ENCODE data around the gene TFB1M.
"Not testable (repeated sequence)": the region's sequence is repeated elsewhere in the genome, so short reads cannot be mapped to it uniquely, and the experiment has no call there.

TFB1M gene

DNA sequence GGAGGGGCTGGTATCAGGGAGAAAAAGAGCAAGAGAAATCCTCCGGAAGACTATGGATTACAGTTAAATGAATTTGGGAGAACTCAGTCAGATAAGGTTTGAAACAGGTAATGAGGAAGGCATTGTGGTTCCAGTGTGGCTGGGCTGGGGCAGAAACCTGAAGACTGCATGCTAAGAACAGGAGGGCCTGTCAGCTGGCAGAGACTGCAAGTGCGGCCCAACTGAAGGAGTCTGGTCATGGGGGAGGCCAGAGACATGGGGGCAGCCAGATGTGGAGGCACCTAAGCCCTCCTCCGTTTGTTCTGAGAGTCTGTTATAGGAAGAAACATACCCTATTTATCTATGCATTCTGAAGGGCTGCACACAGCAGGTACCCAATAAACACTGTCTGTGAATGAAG is 16.6 kb downstream of the TFB1M start:
- DNase-seq (ENCODE audit: low read depth) = no peak

DNA sequence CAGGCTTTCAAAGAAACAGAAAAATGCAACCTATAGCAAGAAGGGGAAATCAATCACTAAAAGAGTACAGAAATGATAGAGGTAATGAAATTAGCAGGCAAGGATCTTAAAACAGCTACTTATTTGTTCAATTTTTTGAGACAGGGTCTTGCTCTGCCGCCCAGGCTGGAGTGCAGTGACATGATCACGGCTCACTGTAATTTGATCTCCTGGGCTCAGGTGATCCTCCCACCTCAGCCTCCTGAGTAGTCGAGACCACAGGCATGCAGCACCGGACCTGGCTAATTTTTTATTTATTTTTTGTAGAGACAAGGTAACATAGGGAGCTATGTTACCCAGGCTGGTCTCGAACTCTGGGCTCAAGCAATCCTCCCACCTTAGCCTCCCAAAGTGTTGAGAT is 21.6 kb downstream of the TFB1M start:
- no peak for DNase-seq (ENCODE audit: low read depth)

DNA sequence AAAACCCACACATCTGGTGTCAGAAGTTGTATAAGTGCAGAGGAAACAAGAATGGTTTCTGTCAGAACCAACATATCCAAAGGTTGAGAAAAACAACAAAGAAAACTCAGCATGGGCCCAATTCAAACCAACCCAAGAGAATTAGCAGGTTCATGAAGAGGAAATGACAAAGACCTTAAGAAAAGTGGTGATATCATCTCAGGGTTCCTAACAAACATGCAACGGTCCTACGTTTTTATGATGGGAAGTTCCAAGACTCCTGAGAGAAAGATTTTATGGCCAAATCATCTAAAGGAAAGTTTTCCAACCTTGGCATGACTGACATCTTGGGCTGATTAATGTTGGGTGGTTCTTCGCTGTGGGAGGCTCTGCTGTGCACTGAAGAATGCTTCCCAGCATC is 23.0 kb downstream of the TFB1M start:
- DNase-seq (ENCODE audit: low read depth) = no peak

DNA sequence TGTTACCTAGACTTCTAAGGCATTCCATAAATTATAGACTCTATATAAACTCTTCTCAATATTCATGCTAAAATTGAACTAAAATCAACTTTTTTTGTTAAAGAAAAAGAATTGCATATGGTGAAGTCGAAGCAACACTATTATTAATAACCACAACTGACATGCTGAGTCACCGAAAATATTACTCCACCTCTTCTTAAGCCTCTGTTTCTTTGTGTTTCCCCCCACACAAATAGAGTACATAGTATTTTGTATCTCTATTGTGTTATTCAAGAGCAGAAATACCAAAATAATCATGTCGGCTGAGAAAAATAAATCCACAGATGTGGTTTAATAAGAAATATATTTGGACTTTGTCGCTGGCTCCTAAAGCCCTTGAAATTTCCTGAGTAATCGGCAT is 23.8 kb downstream of the TFB1M start:
- no peak for DNase-seq (ENCODE audit: low read depth)

DNA sequence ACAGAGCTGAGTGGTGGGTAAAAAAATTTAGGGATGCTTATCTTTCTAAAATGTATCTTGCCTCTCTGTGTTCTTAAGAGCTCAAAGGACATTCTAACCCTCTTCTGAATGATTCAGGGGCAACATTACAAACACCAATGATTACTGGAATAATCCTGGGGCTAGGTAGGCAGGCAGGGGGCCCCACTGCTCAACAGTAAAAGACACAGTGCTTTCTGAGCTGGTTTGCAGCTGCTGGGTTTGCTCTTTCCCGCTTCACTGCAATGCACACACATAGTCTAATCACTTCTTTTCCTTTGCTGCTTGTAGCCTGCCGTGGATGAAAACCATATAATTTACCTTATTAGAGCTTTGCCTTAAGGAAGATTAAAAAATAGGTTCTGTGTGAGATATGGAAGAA is 26.5 kb downstream of the TFB1M start:
- DNase-seq (ENCODE audit: low read depth) = no peak

DNA sequence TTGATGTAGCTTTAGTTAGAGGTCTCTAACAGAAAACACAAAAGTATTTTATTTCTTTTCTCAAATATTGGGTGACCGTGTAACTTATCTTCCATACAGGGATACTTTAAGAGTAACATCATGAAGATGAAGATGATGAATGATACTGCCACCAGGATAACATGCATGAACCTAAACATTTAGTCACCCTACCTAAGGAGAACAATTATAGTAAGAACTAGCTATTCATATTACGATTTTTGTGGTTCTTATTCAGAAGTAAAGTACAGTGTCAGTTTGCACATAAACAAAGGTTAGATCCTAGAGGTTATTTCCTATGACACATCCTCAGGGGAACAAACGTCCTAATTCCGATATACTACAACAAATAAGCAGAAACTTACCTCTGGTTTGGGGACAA is 29.5 kb downstream of the TFB1M start:
- no peak for DNase-seq (ENCODE audit: low read depth)

DNA sequence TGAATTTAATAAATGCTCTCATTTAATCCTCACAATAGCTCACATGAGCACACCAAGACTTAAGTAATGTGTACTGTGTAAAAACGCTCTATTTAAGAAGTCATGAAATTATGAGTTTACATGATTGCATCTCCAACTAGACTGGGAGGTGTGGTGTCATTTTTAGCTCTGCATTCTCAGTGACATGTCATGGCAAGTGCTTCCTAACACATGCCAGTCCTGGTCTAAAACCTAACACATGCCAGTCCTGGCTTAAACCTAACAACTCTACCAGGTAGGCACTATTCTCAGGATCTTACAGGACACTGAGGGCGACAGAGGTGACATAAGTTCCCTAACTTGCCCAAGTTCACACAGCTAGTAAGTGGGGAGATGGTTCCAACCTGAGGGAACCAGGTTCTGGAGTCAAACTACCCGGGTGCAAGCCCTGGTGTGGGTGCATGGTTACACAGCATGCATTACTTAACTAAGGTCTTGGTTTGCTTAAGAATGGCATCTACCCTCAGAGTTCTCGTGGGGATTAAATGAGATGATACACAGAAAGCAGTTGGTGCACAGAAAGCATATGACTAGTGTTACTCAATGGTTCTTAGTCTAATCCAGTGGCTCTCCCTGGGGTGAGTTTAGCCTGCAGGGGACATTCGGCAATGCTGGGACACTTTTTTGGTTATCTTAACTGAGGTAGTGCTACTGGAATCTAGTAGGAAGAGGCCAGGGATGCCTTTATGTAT is 35.8 kb downstream of the TFB1M start:
- DNase-seq (ENCODE audit: low read depth) = no peak

DNA sequence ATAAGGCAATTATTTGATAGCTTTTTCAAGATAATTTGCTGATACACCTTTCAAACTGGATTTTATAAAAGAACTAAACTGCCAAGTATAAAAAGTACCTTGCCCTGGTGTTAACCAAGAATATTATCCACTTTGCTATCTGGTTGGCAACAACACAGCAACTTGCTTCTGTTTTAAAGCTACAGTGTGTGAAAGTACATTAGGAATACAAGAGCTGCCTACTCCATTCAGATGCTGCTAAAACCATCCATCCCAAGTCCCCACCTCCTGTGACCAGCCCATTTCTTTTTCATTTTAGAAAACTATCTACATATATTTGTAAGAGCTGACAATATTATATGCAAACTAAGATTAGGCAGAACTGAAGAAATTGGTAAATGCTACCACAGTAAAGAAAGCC is 37.6 kb downstream of the TFB1M start:
- DNase-seq (ENCODE audit: low read depth) = no peak

DNA sequence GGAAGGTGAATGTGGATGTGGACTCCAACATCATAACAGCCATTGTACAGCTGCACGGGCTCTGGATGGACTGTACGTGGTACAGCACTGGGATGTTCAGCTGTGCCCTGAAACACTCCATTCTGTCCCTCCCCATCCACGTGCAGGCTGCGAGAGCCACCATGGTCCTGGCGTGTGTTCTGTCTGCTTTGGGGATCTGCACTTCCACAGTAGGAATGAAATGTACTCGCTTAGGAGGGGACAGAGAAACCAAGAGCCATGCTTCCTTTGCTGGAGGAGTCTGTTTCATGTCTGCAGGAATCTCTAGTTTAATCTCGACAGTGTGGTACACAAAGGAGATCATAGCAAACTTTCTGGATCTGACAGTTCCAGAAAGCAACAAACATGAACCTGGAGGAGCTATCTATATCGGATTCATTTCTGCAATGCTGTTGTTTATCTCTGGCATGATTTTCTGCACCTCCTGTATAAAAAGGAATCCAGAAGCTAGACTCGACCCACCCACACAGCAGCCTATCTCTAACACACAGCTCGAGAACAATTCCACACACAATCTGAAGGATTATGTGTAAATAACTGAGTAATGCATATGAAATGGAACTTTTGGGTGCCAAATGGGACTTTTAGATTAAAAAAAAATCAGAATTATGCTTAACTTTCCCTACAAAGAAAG is 38.3 kb downstream of the TFB1M start:
- no peak for DNase-seq (ENCODE audit: low read depth)

DNA sequence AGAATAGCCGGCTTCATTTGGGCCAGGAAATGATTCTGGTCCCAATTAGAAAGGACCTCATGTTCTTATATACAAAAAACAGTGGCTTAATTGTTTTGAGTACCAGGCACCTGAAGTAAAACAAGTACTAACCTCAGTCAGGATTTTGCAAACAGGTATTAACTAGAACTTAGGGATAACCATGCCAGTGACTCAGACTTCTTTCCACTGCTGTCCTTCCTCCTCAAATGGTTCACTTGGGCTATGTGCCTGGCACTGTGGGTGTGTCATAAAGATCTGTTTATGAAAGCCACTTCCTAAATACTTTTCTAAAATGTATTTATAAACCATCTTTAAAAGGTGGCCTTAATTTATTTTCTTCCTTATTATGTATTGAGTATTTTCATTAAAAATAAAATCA is 39.8 kb downstream of the TFB1M start:
- DNase-seq (ENCODE audit: low read depth) = no peak

DNA sequence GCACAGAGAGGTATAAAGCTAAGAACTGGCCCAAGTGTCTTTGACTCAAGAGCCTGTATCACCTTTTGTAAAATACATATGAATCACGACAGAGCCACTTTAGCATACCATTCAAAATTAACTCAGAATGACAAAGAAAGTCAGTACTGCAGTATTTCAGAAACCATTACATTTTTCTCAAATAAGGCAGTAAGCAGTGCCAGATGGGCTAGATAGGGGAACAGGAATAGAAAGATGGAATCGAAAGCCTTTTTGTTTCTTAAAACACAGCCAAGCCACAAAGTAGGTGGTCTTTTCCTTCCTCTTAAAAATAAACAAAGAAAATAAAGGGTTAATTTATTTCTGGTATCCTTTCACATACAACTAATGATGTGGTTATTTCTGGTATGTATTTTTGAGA is 40.2 kb downstream of the TFB1M start:
- no peak for DNase-seq (ENCODE audit: low read depth)

DNA sequence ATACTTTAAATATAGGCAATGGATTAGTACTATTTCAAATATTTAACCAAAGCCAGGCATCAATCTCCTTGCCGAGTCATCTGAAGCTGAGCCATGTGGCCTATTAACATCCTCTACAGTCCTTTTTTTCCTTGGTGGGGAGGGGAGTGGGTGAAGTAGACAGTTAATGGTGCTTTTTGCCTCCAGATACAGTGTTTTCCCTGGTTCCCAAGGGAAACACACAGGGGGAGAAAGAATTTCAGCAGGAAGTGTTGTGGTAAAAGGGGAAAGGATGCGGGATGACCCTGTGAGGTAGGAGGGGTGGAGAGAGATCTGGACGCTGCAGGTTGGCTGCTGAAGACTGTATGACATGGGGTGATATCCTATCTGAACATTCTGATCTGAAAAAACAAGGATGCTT is 40.9 kb downstream of the TFB1M start:
- no peak for DNase-seq (ENCODE audit: low read depth)

DNA sequence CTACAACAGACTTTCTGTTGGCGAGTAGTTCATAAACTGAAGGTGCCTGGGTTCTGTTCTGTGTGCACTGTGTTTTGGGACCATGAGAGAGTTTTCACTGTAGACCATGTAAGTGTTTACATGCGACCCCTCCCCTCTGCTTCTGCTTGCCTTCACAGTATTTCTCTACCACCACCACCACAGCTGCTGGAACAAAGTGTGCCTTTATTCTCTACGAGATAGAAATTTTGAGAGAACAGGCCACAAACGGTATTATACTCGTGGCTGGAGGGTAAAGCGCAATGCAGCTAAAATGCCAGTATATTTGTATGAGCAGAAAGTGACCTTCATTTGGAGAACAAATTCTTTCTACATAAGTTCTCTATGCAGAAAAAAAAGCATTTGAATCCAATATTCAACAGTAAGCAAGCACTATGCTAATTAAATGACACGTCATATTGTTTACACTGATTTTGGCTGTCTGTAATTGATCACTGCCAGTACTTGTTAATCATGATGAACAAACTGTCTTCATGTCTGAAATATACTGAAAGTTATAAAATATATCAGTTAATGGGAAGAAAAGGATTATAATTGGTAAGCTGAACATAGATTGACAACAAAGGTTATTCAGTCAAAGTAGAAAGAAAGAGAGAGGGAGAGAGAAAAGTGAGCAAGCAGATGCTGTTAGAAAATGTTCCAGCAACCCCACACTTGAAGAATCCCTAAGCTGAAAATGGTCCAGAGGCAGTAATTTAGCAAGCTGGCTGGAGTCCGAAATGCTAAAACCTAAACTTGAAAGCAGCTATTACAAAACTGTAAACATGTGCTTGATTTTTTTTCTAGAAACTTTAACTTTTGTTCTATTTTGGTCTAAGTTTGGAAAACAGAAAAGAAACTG is 41.7 kb downstream of the TFB1M start:
- no peak for DNase-seq (ENCODE audit: low read depth)

DNA sequence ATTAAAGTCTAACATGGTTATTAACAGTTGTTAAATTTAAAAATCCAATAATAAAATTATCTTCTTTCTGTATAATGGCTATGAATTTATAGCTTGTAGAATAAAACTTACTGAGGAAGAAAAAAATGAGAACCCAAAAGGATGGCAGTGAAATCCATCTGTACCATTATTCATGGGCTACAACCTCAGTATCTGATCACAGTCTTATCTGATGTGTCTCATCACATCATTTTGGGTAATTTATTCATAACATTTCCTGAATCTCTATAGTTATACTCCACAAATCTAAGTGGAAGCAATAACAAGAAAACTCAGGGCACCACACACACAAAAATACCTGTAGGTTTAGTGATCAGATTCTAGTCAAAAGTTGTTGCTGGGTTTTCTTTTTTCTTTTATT is 43.1 kb downstream of the TFB1M start:
- no peak for DNase-seq (ENCODE audit: low read depth)

DNA sequence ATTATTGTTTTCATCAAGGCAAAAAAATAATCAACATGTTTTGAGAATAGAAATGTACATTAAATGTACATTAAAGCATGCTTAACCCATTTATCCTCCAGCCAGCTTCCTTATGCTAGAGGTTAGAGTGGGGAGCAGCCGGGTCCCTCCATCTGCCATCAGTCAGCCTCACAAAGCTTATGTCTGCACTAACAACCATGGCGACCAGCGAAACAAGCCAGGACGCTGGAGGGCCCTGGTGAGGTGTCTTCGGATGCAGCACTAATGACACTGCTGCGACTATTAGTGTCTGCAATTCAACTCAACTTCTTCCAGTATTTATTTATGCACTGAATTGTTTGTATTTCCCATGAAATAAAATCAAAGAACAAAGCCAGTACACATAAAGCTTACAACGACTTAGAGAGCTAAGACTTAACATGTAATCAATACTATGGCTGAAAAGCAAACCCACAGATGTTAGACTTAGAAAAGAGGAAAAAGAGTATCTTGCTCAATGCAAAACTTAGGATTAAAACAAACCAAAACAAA is 43.7 kb downstream of the TFB1M start:
- no peak for DNase-seq (ENCODE audit: low read depth)

DNA sequence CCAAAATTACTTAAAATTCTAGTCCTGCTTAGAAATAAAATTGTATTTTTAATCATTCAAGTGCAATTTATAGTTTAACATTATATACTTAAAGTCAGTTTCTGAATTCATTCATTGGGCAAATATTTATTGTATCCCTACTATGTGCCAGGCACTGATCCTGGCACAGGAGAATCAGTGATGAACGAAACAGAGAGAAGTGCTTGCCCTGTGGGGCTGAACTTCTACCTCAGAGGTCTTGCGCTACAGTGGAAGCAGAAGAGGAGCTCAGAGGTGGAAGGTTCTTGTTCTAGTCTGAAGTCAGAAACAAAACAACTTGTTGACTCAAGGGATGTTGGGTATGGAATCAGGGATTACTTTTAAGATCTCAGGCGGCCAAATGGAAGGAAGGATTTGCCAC is 44.5 kb downstream of the TFB1M start:
- no peak for DNase-seq (ENCODE audit: low read depth)

DNA sequence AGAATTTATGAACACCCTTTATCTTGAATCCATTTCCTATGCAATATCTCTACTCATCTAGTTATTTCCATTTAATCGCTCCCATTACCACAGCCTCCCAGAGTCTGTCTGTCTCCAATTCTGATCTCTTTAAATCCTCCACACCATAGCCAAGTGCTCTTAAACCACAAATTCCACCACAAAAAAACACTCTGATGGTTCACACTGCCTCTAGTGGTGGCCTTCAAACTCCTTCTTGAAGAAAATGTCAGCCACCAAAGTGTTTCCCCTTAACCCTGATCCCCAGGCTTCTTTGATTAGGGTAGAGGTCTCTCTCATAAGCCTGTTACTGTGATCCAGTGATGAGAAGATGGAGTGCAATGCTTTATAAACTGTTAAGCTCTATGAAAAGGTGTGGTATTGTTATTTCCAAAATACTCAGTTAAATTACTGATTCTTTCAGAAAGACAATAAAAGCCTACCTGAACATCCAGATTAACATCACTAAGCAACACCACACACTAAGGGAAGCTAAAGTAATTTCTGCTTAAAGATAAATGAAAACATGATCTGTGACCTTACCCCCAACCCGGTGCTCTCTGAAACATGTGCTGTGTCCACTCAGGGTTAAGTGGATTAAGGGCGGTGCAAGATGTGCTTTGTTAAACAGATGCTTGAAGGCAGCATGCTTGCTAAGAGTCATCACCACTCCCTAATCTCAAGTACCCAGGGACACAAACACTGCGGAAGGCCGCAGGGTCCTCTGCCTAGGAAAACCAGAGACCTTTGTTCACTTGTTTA is 46.0 kb downstream of the TFB1M start:
- not testable (repeated sequence) for DNase-seq (ENCODE audit: low read depth)

DNA sequence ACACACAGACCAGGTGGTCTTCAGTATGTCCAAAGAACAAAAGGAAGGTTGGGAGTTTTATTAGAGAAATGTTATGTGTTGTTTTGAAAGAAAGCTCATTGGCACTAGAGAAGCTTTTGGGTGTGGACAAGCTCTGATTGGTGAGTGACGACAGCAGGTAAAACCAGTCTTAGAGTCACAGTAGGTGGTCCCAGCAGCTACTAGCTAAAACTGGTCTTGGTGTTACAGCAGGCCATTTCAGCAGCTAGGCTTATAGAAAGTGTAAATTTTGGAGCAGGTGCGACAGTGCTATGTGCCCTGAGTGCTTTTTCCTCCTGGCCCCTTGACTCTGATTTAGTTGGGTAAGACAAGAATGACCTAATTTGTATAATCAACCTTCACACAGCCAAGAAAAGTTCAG is 46.9 kb downstream of the TFB1M start:
- no peak for DNase-seq (ENCODE audit: low read depth)

DNA sequence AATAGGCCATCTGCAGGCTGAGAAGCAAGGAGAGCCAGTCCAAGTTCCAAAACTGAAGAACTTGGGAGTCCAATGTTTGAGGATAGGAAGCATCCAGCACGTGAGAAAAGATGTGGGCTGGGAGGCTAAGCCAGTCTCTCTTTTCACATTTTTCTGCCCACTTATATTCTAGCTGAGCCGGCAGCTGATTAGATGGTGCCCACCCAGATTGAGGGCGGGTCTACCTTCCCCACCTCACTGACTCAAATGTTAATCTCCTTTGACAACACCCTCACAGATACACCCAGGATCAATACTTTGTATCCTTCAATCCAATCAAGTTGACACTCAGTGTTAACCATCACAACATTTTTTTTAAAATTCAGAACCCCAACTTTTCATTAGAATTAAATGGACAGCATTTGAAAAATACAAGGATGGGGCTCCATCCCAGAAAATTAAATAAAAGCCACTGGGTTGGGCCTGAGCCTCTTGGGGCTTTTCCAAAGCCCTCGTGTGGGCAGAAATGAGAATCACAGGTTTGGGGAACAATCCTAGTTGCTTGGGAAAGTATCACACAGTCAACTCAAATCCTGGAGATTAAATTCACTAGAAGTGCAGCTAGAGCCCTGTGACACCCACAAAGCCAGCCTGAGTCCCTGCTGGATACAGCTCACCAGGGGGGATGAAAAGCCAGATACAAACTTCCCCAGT is 48.3 kb downstream of the TFB1M start:
- DNase-seq (ENCODE audit: low read depth) = no peak

DNA sequence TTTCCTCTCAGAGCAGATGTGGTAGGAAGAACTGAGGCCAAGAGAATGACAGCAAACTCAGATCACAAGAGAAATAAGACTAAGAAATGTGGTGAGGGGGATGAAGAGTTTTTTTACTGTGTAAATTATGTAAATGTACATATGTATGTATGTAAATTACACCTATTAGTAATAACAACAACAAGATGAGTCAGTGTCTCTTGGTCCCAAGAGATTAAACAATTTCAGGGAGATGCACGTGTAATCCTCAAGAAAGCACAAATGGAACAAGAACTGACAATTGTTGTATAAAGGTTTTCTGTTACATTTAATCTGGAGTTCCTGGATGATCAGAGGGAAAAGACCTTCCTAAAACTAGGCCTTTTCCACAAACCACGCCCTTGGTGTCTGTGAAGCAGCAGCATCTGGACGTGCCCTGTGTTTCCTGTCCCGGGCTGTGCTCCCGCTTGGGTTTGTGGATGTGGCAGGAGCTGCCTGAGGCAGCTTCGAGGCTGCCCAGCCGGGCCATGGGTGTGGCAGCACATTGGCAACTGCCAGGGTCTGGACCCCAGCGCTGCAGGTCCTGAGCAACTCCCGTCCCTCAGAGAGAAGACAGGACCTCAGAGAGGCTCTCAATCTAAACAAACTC is 49.5 kb downstream of the TFB1M start:
- no peak for DNase-seq (ENCODE audit: low read depth)

Data from stimulated activated CD8-positive, alpha-beta memory T cell treated with anti-CD3 and anti-CD28 coated beads, Interleukin-7, amount 100 ng/mL, for 24 hours (primary cell).